BJ (cell line): ENCODE data around the gene TTC8. TPM values are rescaled to one million over a fixed set of nuclear protein-coding genes. Genes with fewer than 3 reads are reported as not detected.

Experiments used
- CTCF ChIA-PET: fragments of 350-600 bp; formaldehyde crosslinking; extraction: SDS; loops from one replicate; lab custom pipeline; 2021; ENCODE audit warnings: antibody characterized with exemption, inconsistent platforms; lab: Yijun Ruan, JAX
- POLR2A ChIA-PET: fragments of 300-600 bp; sonication (Branson Sonifier 250); formaldehyde crosslinking; extraction: SDS; loops from one replicate; lab custom pipeline; 2021; ENCODE audit warnings: antibody characterized with exemption; lab: Charles Lee
- DNase-seq: peaks from one replicate; pipeline ENCODE4 v3.0.0-alpha.2; 2011; ENCODE audit warnings: low read depth
- H3K27me3 ChIP-seq: 2 replicates; pipeline ENCODE4 v1.6.0; 2011; ENCODE audit warnings: low read length; ENCODE audit not compliant: control insufficient read depth, insufficient read depth
- H3K36me3 ChIP-seq: 2 replicates; pipeline ENCODE4 v1.5.1; 2011; ENCODE audit warnings: low read length; ENCODE audit not compliant: control insufficient read depth, insufficient read depth
- H3K4me3 ChIP-seq: 2 replicates; pipeline ENCODE4 v1.5.1; 2011; ENCODE audit warnings: low read depth, mild to moderate bottlenecking, control low read depth, low read length
- polyA plus RNA-seq: library from polyadenylated mRNA; depleted of rRNA; stranded (reverse); fragments of >200 nt; gene quantifications from 2 replicates; pipeline ENCODE4 v1.2.3, GENCODE V29; 2011
- TF ChIP-seq, protein P1 (sequence below): IDR thresholded peaks from 2 replicates; pipeline ENCODE4 v1.5.1; 2011; ENCODE audit warnings: low read depth, mild to moderate bottlenecking, control low read depth, inconsistent platforms, low read length, moderate library complexity; ENCODE audit not compliant: insufficient read depth

Gene TTC8
- polyA plus RNA-seq, 1 experiment: 43.7 TPM

GRCh38 chr14:88877192-88877591, 52.7 kb downstream of the TTC8 start:
- ChIA-PET POLR2A (no interaction called here), CTCF (interaction anchor here (1.5 kb wide), 1 partner anchor 210 kb away, joined by 6 read pairs; no protein-coding TSS in a partner anchor)
- H3K36me3 ChIP-seq: no peaks in the 10 kb centered on the region; the same call in 1 of the 2 replicates
- DNase-seq: no peak
- H3K27me3 ChIP-seq: no peaks in the 10 kb centered on the region
- no peak overlapping the region for H3K4me3 ChIP-seq
- TF ChIP-seq, protein P1, sequence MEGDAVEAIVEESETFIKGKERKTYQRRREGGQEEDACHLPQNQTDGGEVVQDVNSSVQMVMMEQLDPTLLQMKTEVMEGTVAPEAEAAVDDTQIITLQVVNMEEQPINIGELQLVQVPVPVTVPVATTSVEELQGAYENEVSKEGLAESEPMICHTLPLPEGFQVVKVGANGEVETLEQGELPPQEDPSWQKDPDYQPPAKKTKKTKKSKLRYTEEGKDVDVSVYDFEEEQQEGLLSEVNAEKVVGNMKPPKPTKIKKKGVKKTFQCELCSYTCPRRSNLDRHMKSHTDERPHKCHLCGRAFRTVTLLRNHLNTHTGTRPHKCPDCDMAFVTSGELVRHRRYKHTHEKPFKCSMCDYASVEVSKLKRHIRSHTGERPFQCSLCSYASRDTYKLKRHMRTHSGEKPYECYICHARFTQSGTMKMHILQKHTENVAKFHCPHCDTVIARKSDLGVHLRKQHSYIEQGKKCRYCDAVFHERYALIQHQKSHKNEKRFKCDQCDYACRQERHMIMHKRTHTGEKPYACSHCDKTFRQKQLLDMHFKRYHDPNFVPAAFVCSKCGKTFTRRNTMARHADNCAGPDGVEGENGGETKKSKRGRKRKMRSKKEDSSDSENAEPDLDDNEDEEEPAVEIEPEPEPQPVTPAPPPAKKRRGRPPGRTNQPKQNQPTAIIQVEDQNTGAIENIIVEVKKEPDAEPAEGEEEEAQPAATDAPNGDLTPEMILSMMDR: no peak

GRCh38 chr14:88879022-88879421, 54.6 kb downstream of the TTC8 start:
- ChIA-PET POLR2A (no interaction called here), CTCF (interaction anchor here (0.8 to 1.6 kb wide), 2 partner anchors 11 to 12 kb away, joined by 4 to 5 read pairs; no protein-coding TSS in a partner anchor)
- DNase-seq: peak; percentile 43
- Histone ChIP-seq H3K4me3 (no peak overlapping the region), H3K27me3 (no peaks in the 10 kb centered on the region), H3K36me3 (no peaks in the 10 kb centered on the region)
- TF ChIP-seq, protein P1: no peak

DNA sequence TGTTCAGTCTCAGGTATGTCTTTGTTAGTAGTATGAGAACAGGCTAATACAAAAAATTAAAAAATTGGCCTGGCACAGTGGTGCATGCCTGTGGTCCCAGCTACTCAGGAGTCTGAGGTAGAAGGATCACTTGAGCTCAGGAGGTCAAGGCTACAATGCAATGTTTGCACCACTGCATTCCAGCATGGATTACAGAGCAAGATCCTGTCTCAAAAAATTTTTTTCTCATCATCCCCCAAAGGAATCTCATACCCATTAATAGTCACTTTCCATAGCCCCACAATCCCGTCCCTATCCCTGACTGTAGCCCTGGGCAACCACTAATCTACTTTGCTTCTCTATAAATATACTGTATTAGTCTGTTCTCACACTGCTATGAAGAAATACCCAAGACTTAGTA, 57.8 kb downstream of the TTC8 start:
- ChIA-PET POLR2A (no interaction called here), CTCF (interaction anchor here (1.1 kb wide), 1 partner anchor 14 kb away, joined by 3 read pairs; no protein-coding TSS in a partner anchor)
- TF ChIP-seq, protein P1: no peak
- Histone ChIP-seq H3K36me3 (no peaks in the 10 kb centered on the region), H3K4me3 (no peak overlapping the region), H3K27me3 (no peaks in the 10 kb centered on the region)
- no peak for DNase-seq

- Histone ChIP-seq H3K36me3 (no peaks in the 10 kb centered on the region), H3K27me3 (no peaks in the 10 kb centered on the region), H3K4me3 (no peak overlapping the region)
- ChIA-PET CTCF (no interaction called here), POLR2A (no interaction called here)
- TF ChIP-seq, protein P1: no peak
- peak; percentile 31 for DNase-seq
Measured at GRCh38 chr14:88895116-88895515, 70.7 kb downstream of the TTC8 start.

- no peak for DNase-seq
- CTCF ChIA-PET: interaction anchor here (0.5 to 1.2 kb wide), 2 partner anchors 11 to 313 kb away, joined by 3 to 4 read pairs; no protein-coding TSS in a partner anchor
- no peak overlapping the region for H3K4me3 ChIP-seq
- no peaks in the 10 kb centered on the region for H3K27me3 ChIP-seq
- POLR2A ChIA-PET: no interaction called here
- TF ChIP-seq, protein P1: no peak
- H3K36me3 ChIP-seq: no peaks in the 10 kb centered on the region
Measured at GRCh38 chr14:88901189-88901588, 76.7 kb downstream of the TTC8 start.
